Upper lobe of left lung (tissue), 6 donors: Measurements from ENCODE around the gene APOA1. TPM values are rescaled to one million over a fixed set of nuclear protein-coding genes. Genes with fewer than 3 reads are reported as not detected.

Experiments
- ATAC-seq, 2 donors: fragments of 200-7000 bp; cut with Tn5 transposase; one replicate each; pipeline ENCODE4 v1.9.1; 2022; ENCODE audit warnings: mild to moderate bottlenecking in 2 of 2, moderate library complexity in 2 of 2; ENCODE audit not compliant: low FRiP score in 2 of 2
- DNase-seq, 2 donors: peaks; one replicate each; pipeline ENCODE4 v3.0.0-alpha.2; 2019 to 2020
- H3K27ac ChIP-seq, 4 donors: fragments of 200-600 bp; sonication (generic); one replicate each; pipeline ENCODE4 v1.5.1; 2016 to 2019
- H3K27me3 ChIP-seq, 4 donors: fragments of 200-600 bp; sonication (generic); one replicate each; pipeline ENCODE4 v1.5.1; 2017 to 2019
- H3K36me3 ChIP-seq, 4 donors: fragments of 200-600 bp; sonication (generic); one replicate each; pipeline ENCODE4 v1.5.1; 2016 to 2019
- H3K4me1 ChIP-seq, 4 donors: fragments of 200-600 bp; sonication (generic); one replicate each; pipeline ENCODE4 v1.5.1; 2018 to 2019
- H3K4me3 ChIP-seq, 4 donors: fragments of 200-600 bp; sonication (generic); one replicate each; pipeline ENCODE4 v1.5.1; 2017 to 2019; ENCODE audit warnings: mild to moderate bottlenecking in 2 of 4, moderate library complexity in 1 of 4
- H3K9me3 ChIP-seq, 4 donors: fragments of 200-600 bp; sonication (generic); one replicate each; pipeline ENCODE4 v1.5.1; 2018 to 2019
- EP300 ChIP-seq, 4 donors: sonication (generic); formaldehyde crosslinking; IDR thresholded peaks; one replicate each; pipeline ENCODE4 v1.5.1; 2017; ENCODE audit warnings: antibody characterized with exemption in 4 of 4, control low read depth in 2 of 4
- POLR2A ChIP-seq, 4 donors: fragments of 450-650 bp; IDR thresholded peaks; one replicate each; pipeline ENCODE4 v1.5.1; 2016 to 2017; ENCODE audit warnings: antibody characterized with exemption in 4 of 4, mild to moderate bottlenecking in 2 of 4
- POLR2AphosphoS5 ChIP-seq, 2 donors: sonication (generic); formaldehyde crosslinking; IDR thresholded peaks; one replicate each; pipeline ENCODE4 v1.5.1; 2017; ENCODE audit warnings: antibody characterized with exemption in 2 of 2
- WGBS, 2 donors: methylation state at CpG; one replicate each; pipeline ENCODE4 v1.1.5; 2017 to 2018; 5-methylcytosine and 5-hydroxymethylcytosine counted together
- total RNA-seq, 6 donors: library from RNA; depleted of rRNA in 4 of 6; stranded (reverse); fragments of >200 nt in 4 of 6; gene quantifications; one replicate each; pipeline versions ENCODE4 v1.1.0 to v1.2.1, GENCODE V29; 2016 to 2021
- TF ChIP-seq, protein P1 (sequence below), 6 experiments: fragments of 450-650 bp in 4 of 6; fragments of 200-600 bp in 2 of 6; sonication (generic) in 2 of 6; IDR thresholded peaks; one replicate each; pipeline ENCODE4 v1.5.1; 2016 to 2019; ENCODE audit warnings: antibody characterized with exemption in 6 of 6
- donor health status: DM: no; HTN: no; CAD: no; lungs with moderate emphysema.
- donor health status: DM: no; HTN: yes; CAD: no; lungs with severe emphysema.

The APOA1 gene
- total RNA-seq, 6 donors from 2014 or later: 3.1 to 36.0 (median 5.9) TPM

GRCh38 chr11:116826751-116827431 is 10.5 kb downstream of the APOA1 start:
- 78 to 95% methylated on average over 4 to 9 of the region's 9 CpGs for WGBS, 2 donors
- no peaks in the 10 kb centered on the region for H3K36me3 ChIP-seq
- no peaks in the 10 kb centered on the region for H3K9me3 ChIP-seq
- no peak for ATAC-seq
- H3K27ac ChIP-seq: no peak overlapping the region
- no peak overlapping the region for H3K4me3 ChIP-seq
- TF ChIP-seq EP300 (IDR thresholded peaks at IDR 0.05) (no peak), POLR2A (IDR thresholded peaks at IDR 0.05) (no peak), POLR2AphosphoS5 (IDR thresholded peaks at IDR 0.05) (no peak)
- TF ChIP-seq, protein P1, sequence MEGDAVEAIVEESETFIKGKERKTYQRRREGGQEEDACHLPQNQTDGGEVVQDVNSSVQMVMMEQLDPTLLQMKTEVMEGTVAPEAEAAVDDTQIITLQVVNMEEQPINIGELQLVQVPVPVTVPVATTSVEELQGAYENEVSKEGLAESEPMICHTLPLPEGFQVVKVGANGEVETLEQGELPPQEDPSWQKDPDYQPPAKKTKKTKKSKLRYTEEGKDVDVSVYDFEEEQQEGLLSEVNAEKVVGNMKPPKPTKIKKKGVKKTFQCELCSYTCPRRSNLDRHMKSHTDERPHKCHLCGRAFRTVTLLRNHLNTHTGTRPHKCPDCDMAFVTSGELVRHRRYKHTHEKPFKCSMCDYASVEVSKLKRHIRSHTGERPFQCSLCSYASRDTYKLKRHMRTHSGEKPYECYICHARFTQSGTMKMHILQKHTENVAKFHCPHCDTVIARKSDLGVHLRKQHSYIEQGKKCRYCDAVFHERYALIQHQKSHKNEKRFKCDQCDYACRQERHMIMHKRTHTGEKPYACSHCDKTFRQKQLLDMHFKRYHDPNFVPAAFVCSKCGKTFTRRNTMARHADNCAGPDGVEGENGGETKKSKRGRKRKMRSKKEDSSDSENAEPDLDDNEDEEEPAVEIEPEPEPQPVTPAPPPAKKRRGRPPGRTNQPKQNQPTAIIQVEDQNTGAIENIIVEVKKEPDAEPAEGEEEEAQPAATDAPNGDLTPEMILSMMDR (IDR thresholded peaks at IDR 0.05): no peak
- DNase-seq: peak in 1 of 2 donors; percentile 2
- H3K27me3 ChIP-seq: no peaks in the 10 kb centered on the region
- H3K4me1 ChIP-seq: peaks cover 0 to 4% (median 1%) of the 10 kb centered on the region in 4 donors

DNA sequence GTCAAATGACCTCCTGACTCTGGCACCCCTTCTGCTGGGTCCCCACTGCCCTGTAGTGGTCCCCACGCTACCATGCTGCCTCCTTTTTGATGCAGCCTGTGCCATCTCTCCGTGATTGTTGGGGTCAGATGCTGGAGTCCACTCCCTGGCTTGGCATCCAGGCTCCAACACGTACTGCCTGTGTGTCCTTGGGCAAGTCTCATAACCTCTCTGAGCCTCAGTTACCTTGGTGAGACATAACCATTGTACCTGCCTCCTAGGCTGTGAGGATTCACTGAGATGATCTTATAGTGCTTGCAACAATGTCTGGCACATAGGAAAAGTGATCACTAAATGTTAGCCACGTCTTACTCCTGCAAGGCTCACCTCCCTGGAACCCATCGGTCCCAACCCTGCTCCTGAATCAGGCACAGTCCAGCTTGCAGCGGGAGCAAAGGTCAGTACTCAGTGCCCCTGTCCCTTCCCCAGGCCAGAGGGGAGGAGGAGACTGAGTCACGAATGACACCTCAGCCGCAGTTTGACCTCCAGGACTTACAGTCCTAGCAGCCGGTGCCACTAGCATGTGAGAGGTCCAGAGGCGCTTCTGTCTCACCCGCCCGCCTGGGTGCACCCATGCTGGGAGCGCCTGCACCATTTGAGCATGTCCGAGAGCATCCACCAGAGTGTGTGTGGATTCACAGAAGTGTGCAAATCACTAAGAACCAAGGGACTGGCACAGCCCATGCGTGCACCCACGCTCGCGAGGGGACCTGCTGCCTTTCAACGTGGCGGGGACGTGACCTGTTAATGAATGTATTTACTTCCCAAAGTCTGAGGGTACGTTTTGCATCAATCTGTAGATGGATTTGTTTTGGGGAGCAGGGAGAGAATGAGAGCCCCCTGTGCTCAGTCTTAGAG is 11.3 kb downstream of the APOA1 start:
- TF ChIP-seq EP300 (IDR thresholded peaks at IDR 0.05) (no peak), POLR2AphosphoS5 (IDR thresholded peaks at IDR 0.05) (no peak), POLR2A (IDR thresholded peaks at IDR 0.05) (no peak)
- TF ChIP-seq, protein P1 (IDR thresholded peaks at IDR 0.05): no peak
- 84 to 90% methylated on average over 10 to 21 of the region's 22 CpGs for WGBS, 2 donors
- Histone ChIP-seq H3K4me1 (peaks cover 0 to 4% (median 1%) of the 10 kb centered on the region in 4 donors), H3K36me3 (no peaks in the 10 kb centered on the region), H3K9me3 (no peaks in the 10 kb centered on the region), H3K27me3 (no peaks in the 10 kb centered on the region), H3K4me3 (no peak overlapping the region), H3K27ac (no peak overlapping the region)
- ATAC-seq (no peak), DNase-seq (peak in 1 of 2 donors; percentile 14)

GRCh38 chr11:116825434-116825833 is 12.0 kb downstream of the APOA1 start:
- Histone ChIP-seq H3K4me1 (peaks cover 0 to 4% (median 1%) of the 10 kb centered on the region in 4 donors), H3K27ac (no peak overlapping the region), H3K4me3 (no peak overlapping the region), H3K9me3 (no peaks in the 10 kb centered on the region), H3K36me3 (no peaks in the 10 kb centered on the region), H3K27me3 (no peaks in the 10 kb centered on the region)
- 85 to 92% methylated on average over 4 to 5 of the region's 5 CpGs for WGBS, 2 donors
- DNase-seq: no peak
- TF ChIP-seq POLR2A (IDR thresholded peaks at IDR 0.05) (no peak), EP300 (IDR thresholded peaks at IDR 0.05) (no peak), POLR2AphosphoS5 (IDR thresholded peaks at IDR 0.05) (no peak)
- TF ChIP-seq, protein P1 (IDR thresholded peaks at IDR 0.05): no peak
- no peak for ATAC-seq

DNA sequence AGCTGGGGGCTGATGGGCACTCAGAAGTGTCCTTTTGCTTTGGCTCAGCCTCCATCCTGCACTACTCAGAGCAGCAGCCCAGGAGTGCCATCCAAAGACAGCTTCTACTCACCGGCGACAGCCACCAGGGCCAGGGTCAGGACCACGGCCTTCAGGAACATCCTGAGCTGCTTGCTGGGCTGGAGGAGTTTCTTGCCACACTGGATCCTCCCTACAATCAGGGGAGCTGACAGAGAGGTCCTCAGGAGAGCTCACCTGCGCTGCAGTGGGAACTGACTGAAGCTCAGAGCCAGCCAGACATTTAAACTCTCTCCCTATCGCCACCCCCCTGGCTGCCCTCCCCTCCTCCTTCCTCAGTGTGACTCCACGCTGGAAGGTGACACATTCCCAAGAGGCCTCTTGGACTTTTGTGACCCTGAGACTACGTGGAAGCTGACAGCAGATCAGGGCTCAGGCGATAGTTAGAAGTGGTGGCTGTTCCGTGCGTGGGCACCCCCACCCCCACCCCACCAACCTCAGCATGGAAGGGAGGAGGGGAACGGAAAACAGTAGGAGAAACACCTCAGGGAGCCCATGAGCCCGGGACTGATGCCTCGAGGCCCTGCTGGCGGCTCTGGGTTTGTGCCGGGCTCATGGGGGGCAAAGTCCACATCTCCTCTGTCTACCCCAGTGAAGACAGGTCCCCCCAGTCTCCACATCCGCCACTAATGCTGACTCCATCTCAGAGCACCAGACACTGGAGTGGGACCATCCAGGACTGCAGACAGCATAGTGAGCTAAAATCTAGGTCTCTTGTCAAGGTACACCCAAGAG is 14.2 kb downstream of the APOA1 start, which contains the start of gene APOA4:
Gene APOA4, minus strand, starts transcription at position 274 of the 813 bp plus-strand sequence. Its CDS starts 113 bp downstream, at position 161.
- TF ChIP-seq EP300 (IDR thresholded peaks at IDR 0.05) (no peak), POLR2A (IDR thresholded peaks at IDR 0.05) (no peak), POLR2AphosphoS5 (IDR thresholded peaks at IDR 0.05) (no peak)
- TF ChIP-seq, protein P1 (IDR thresholded peaks at IDR 0.05): no peak
- no peak for ATAC-seq
- WGBS, 2 donors: 81 to 82% methylated on average over 13 of the region's 16 CpGs
- no peaks in the 10 kb centered on the region for H3K27me3 ChIP-seq
- no peak within 1 kb of the TSS for H3K27ac ChIP-seq
- no peaks in the 10 kb centered on the region for H3K9me3 ChIP-seq
- H3K36me3 ChIP-seq: no peaks in the 10 kb centered on the region
- DNase-seq: no peak
- H3K4me3 ChIP-seq: no peak within 1 kb of the TSS
- no peaks in the 10 kb centered on the region for H3K4me1 ChIP-seq
